ENCODE measurements around the gene CDKAL1.

CDKAL1 gene

GRCh38 chr6:21265034-21265729, 730.9 kb downstream of the CDKAL1 start:
- no peak overlapping the region for H3K27ac ChIP-seq
- TF ChIP-seq CTCF (IDR thresholded peaks at IDR 0.05): no peak

DNA sequence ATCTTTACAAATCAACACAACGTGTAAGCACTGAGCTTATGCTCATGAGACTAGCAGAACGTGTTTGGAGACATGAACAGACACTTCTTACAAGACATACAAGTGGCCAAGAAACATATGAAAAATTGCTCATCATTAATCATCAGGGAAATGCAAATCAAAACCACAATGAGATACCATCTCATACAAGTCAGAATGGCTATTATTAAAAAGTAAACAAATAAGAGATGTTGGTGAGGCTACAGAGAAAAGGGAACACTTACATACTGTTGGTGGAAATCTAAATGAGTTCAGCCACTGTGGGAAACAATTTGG, 731.4 kb downstream of the CDKAL1 start:
- no peak for DNase-seq (ENCODE audit: low spot score)
- H3K4me3 ChIP-seq: no peak overlapping the region
- TF ChIP-seq CTCF (IDR thresholded peaks at IDR 0.05): no peak
- no peak overlapping the region for H3K27ac ChIP-seq

More at GRCh38 chr6:21265034-21265729, 730.9 kb downstream of the CDKAL1 start:
- H3K4me3 ChIP-seq: no peak overlapping the region
- no peak for DNase-seq (ENCODE audit: low spot score)

GRCh38 chr6:21270636-21271201, 736.5 kb downstream of the CDKAL1 start:
- TF ChIP-seq CTCF (IDR thresholded peaks at IDR 0.05): no peak

GRCh38 chr6:21271428-21272155, 737.3 kb downstream of the CDKAL1 start:
- Histone ChIP-seq H3K4me3 (no peak overlapping the region), H3K27ac (no peak overlapping the region)
- no peak for TF ChIP-seq CTCF (IDR thresholded peaks at IDR 0.05)
- no peak for DNase-seq (ENCODE audit: low spot score)

More at GRCh38 chr6:21270636-21271201, 736.5 kb downstream of the CDKAL1 start:
- H3K4me3 ChIP-seq: no peak overlapping the region
- no peak for DNase-seq (ENCODE audit: low spot score)
- H3K27ac ChIP-seq: no peak overlapping the region

GRCh38 chr6:21273451-21273850, 739.2 kb downstream of the CDKAL1 start:
- DNase-seq (ENCODE audit: low spot score): no peak
- TF ChIP-seq CTCF (IDR thresholded peaks at IDR 0.05): no peak
- Histone ChIP-seq H3K27ac (no peak overlapping the region), H3K4me3 (no peak overlapping the region)

DNA sequence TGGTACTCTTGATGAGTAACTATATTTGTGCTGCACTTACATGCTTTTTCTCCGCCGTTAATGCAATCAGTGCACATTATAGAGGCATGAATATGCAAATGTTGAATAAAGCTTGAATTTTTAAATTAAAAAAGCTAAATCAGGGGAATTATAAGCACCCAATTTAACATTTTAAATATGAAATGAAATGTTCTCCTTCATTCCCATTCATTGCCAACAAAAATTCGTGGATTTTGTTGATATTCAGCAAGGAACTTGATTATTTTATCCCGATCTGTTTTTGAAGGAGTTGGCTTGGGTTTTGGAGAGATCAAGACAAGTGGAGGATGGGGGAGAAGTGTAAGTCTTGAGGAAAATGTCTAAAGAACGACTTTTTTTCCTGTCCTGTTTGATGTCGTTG, 740.6 kb downstream of the CDKAL1 start:
- no peak overlapping the region for H3K27ac ChIP-seq
- no peak for TF ChIP-seq CTCF (IDR thresholded peaks at IDR 0.05)
- no peak overlapping the region for H3K4me3 ChIP-seq
- DNase-seq (ENCODE audit: low spot score): no peak

All from coronary artery (tissue), 2 donors.